Suppressor macrophage treated with lipopolysaccharide for 1 hour (primary cell): ENCODE results near the gene OR51B5.
"Not testable (repeated sequence)": the region's sequence is repeated elsewhere in the genome, so short reads cannot be mapped to it uniquely, and the experiment has no call there.

Experiments used
- DNase-seq, 3 donors: peaks; one replicate each; pipeline ENCODE4 v3.0.0-alpha.2; 2020 to 2022

Gene OR51B5

DNA sequence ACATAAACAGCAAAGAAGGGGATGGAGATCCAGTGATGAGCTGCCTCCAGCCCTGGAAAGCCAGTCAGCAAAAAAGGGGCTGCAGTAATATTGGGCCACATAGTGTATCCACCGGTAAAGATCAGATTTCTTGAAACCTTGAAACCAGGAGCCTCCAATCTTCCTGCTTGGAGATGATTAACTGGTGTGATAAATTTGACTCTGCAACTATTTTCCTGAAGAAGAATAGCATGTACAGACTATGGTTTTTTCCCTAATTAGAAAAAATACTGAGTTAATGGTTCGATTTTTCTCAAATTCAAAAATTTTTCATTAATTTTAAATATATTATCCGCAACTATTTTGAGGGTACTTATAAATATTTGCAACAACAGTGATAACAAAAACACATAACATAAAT lies 19.1 kb downstream of the OR51B5 start, which contains the start of gene OR51B2:
OR51B2 (minus strand) TSS at position 101 of the 400 bp plus-strand sequence; CDS start at position 101, 0 bp downstream.
- no peak for DNase-seq

DNA sequence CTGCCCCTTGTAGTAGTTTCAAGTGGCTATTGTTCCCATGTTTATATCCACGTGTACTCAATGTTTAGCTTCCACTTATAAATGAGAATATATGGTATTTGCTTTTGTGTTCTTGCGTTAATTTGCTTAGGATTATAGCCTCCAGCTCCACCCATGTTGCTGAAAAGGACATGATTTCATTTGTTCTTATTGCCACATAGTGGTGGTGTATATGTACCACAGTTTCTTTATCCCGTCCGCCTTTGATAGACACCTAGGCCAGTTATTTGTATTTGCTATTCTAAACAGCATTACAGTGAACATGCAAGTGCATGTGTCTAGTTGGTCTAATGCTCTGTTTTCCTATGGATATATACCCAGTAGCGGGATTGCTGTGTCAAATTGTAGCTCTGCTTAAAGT lies 26.0 kb downstream of the OR51B5 start:
- no peak for DNase-seq

DNA sequence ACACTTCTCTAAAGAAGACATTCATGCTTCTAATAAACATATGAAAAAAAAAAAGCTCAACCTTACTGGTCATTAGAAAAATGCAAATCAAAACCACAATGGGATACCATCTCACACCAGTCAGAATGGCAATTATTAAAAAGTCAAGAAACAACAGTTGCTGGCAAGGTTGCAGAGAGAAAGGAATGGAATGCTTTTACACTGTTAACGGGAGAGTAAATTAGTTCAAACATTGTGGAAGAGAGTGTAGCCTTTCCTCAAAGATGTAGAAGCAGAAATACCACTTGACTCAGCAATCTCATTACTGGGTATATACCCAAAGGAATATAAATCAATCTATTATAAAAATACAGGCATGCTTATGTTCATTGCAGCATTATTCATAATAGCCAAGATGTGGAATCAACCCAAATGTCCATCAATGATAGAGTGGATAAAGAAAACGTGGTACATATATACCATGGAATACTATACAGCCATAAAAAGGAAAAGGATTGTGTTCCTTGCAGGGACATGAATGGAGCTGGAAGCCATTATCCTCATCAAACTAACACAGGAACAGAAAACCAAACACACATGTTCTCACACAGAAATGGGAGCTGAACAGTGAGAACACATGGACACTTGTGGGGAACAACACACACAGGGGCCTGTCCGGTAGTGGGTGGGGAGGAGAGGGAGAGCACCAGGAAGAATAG lies 29.8 kb downstream of the OR51B5 start:
- DNase-seq: not testable (repeated sequence)

DNA sequence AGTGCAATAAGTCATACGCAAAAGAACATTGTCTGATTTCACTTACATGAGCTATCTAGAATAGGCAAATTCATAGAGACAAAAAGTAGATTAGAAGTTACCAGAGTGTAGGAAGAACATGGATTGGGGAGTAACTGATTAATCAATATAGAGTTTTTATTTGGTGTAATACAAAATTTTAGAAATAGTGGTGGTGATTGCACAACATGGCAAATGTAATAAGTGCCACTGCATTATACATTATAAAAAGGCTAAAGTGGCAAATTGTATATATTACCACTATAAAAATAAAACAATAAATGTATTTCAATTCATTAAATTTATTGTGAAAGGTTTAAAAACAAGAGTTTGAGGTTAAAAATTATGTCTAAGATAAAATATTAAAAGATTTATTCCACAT lies 32.9 kb downstream of the OR51B5 start:
- no peak for DNase-seq

DNA sequence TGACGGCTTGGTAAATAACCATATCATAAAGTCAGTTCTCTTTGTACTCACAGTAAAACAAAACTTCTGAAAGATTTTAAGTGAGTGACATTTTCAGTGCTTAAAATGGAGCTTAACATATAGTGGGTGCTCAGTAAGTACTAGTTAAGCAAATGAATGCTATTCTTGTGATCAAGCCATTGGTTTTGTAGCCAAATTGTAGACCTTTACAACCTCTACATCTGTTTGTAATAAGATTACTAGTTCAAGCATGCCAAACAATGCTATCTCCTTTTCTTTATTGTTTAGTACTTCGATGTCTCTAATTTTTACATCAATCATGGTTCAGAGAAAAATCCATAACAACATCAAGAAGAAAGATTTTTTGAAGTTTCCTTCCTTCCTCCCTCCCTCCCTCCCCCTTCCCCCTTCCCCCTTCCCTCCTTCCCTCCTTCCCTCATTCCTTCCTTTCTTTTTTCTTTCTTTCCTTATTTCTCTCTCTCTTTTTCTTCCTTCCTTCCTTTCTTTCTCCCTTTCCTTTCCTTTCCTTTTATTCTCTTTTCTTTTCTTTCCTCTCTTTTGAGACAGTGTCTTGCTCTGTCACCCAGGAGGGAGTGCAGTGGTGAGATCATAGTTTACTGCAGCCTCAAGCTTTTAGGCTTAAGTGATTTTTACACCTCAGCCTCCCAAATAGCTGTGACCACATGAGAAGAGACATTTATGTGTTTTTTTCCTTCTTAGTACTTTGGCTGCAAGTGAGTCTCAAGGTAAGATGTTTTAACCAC lies 35.9 kb downstream of the OR51B5 start:
- DNase-seq: no peak

DNA sequence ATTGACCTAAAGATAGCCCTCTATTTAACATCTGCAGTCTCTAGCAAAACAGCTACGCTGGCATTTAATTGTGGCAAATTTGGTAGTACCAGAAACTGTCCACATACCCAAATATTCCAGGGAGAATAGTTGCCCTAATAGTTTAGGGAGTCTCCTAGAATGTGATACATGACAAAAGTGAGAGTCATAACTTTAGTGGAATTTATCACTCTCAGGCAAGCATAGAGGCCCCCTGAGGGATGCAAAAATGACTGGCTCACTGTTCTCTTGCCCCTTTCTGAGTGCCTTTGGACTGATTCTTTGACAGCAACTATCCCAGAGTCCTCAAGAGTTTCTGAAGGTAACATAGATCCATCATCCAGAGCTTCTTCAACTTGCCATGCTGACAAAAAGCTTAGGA lies 39.3 kb downstream of the OR51B5 start:
- no peak for DNase-seq

DNA sequence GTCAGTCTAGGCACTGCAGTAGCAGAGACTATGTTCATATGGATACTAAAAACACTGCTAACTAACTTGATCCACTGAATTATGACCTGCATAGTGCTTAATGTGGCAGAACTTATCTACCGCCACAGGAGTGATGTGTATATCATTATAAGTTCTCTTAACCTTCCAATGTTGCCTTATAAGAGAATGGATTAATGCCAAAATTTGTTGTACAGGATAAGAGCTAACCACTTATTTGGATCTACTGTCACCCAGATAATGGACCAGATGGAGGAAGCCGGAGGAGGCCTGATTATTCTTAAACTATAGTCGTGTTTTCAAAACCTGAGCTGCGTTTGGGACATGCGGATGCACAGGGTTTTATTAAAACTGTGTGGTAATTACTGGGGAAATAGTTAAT lies 39.7 kb downstream of the OR51B5 start:
- no peak for DNase-seq

DNA sequence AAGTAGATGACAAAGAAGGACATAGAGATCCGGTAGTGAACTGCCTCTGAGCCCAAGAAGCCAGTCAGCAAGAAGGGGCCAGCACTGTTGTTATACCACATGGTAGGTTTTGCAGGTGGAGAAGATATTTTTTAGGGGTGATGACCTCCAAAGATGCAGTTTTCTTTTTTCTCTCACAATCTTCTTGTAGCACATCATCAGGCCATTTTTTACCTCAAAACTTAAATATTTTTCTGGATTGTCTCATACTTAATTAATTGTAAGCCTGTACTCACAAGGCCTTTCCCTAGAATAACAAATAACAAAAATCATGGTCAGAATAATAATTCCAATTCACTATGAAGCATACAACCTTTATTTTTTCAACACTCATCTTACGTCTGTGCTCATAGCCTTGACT lies 41.5 kb downstream of the OR51B5 start, which contains the start of gene OR51B4:
OR51B4 (minus strand) TSS at position 101 of the 400 bp plus-strand sequence; CDS start at position 101, 0 bp downstream.
- DNase-seq: no peak

DNA sequence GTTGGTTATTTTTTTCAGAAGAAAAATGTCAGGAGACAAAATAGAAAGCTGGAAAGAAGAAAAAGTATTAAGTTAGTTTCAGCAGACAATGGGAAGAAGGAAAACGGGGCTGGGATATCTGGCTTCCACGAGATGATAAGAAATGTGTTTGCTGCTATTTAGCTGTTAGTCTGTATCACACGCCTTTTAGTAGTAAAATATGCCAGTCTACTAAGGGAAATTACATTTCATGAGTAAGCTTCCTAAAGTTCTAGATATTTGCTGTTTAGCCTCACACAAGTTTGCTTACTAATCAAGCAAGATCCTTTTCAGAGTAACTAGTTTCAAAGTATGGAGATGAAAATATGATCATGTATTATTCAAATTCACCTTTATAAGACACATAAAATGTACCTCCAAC lies 43.1 kb downstream of the OR51B5 start:
- no peak for DNase-seq

DNA sequence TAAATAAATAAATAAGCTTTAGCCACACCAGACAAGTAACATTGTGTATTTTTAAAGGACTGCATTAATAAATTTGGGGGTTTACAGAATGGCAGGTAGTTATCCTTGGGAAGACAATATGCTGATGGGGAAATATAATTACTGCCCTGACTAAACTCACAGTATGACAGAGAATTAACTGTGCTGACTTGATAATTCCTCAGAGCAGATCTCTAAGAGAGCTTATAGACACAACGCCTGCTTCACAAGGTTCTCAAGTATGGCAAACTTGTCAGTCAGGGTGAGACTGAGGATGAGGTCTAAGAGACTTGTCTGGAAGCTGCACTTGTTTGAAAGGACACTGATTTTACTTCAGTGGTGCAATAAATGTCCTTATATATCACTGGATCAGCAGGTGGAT lies 44.9 kb downstream of the OR51B5 start:
- no peak for DNase-seq

DNA sequence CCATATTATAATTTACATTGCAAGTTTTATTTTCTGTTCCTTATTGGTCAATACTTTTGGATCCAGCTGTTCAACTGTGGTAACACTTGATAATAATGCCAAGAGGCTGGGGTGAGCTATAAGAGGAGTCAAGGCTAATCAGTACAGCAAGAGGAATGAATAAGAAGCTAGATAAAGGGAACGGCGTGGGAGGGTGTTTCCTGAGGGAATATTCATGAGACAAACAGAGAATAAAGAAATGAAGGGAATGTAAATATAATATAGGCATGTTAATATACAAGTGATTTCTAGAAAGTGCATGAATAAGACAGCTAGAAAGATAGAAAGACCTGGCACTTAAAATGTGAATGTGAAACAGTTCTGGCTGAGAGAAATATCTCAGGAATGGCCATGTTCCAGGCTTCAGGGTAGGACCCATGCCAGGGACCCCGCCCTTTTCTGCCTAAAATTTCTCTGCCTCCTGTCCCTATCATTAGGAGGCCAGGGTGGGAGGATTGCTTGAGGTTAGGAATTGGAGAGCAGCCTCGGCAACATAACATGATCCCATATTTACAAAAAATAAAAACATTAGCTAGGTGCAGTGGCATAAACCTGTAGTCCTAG lies 45.5 kb downstream of the OR51B5 start:
- no peak for DNase-seq

DNA sequence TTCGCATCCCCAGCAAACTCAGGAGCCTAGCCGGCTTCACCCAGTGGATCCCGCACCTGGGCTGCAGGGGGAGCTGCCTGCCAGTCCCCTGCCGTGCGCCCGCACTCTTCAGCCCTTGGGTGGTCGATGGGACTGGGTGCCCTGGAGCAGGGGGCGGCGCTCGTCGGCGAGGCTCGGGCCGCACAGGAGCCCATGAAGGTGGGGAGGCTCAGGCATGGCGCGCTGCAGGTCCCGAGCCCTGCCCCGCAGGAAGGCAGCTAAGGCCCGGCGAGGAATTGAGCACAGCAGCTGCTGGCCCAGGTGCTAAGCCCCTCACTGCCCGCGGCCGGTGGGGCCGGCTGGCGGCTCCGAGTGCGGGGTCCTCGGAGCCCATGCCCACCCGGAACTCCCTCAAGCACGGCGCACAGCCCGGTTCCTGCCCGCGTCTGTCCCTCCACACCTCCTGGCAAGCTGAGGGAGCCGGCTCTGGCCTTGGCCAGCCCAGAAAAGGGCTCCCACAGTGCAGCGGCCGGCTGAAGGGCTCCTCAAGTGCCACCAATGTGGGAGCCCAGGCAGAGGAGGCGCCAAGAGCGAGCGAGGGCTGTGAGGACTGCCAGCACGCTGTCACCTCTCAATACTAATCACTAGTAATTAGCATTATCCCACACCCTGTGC lies 48.9 kb downstream of the OR51B5 start:
- DNase-seq: not testable (repeated sequence)

DNA sequence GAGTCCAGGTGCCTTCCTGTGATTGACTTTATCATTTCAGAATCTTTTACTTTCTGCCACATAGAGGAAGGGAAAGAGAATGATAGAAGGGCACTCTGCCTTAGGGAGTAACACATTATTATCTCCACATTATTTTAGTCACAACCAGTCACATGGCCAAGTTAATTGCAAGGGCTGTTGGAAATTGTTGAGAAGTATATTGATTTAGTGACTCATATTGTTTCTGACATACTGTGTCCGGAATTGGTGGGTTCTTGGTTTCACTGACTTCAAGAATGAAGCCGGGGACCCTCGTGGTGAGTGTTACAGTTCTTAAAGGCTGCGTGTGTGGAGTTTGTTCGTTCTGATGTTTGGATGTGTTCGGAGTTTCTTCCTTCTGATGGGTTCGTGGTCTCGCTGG lies 50.3 kb downstream of the OR51B5 start:
- no peak for DNase-seq
